Pancreas (tissue), 10 donors: ENCODE measurements around the gene ADRA1B. TPM values are rescaled to one million over a fixed set of nuclear protein-coding genes. Genes with fewer than 3 reads are reported as not detected.

Source experiments
- ATAC-seq, 4 donors: fragments of 200-7000 bp; cut with Tn5 transposase; one replicate each; pipeline versions ENCODE4 v1.8.0 to v1.9.1; 2020; ENCODE audit warnings: mild to moderate bottlenecking in 4 of 4, moderate library complexity in 4 of 4
- DNase-seq, 6 donors: peaks; one replicate each; pipeline ENCODE4 v3.0.0-alpha.2; 2020
- FAIRE-seq: peaks from 2 replicates; lab custom pipeline; 2012; peaks lifted over from hg19 to GRCh38; lab: Jason Lieb, UNC
- H3K27ac ChIP-seq, 4 donors: fragments of 200-600 bp; sonication (generic); 1 replicate in 3 of 4; 2 replicates in 1 of 4; pipeline versions ENCODE4 v1.5.0 to v1.8.0; 2020
- H3K27me3 ChIP-seq, 4 donors: fragments of 200-600 bp; one replicate each; pipeline ENCODE4 v1.8.0; 2021
- H3K36me3 ChIP-seq, 3 donors: fragments of 200-600 bp; sonication (generic) in 1 of 3; one replicate each; pipeline versions ENCODE4 v1.5.0 to v1.8.0; 2020 to 2021
- H3K4me1 ChIP-seq, 3 donors: fragments of 200-600 bp; one replicate each; pipeline ENCODE4 v1.8.0; 2021
- H3K4me3 ChIP-seq, 4 donors: fragments of 200-600 bp; sonication (generic) in 2 of 4; one replicate each; pipeline versions ENCODE4 v1.5.0 to v1.8.0; 2020 to 2021
- H3K9me3 ChIP-seq, 4 donors: fragments of 200-600 bp; one replicate each; pipeline ENCODE4 v1.8.0; 2021
- CTCF ChIP-seq, 4 donors: fragments of 200-600 bp; sonication (generic) in 3 of 4; IDR thresholded peaks; one replicate each; pipeline versions ENCODE4 v1.5.0 to v1.8.0; 2021; ENCODE audit warnings: antibody characterized with exemption in 4 of 4
- WGBS, 2 donors: extraction: QIAGEN DNeasy Blood & Tissue Kit; methylation state at CpG; one replicate each; pipeline ENCODE4 v1.1.7; 2013; 5-methylcytosine and 5-hydroxymethylcytosine counted together
- intact Hi-C, 3 donors: fragments of 100-400 bp; cut with DNase I; formaldehyde crosslinking; loops; one replicate each; pipeline versions ENCODE4 v1.11.1 to v1.14.2; 2022
- polyA plus RNA-seq, 2 donors: library from polyadenylated mRNA; stranded (reverse); fragments of 200-250 nt; gene quantifications; one replicate each; pipeline ENCODE4 v1.2.3, GENCODE V29; 2013
- total RNA-seq, 6 donors: library from RNA; stranded (reverse); fragmentation: NEBNext Ultra II Directional in 4 of 6; extraction: Animal tissue kit (Norgen Biotek cat#: 25700) in 4 of 6; gene quantifications; one replicate each; pipeline versions ENCODE4 v1.2.1 to v1.2.4, GENCODE V29; 2021 to 2023
- donor health status: healthy with polysubstance abuse.
- donor health status: DM: no; HTN: no; CAD: no; lungs with moderate emphysema.
- donor health status: DM: no; HTN: no; CAD: no.
- donor health status: control.
- donor health status: control.
- donor health status: Bipolar disorder and iron deficiency.
- donor health status: DM: yes; HTN: yes; CAD: no.
- donor health status: DM: no; HTN: no; CAD: no.
- donor health status: DM: no; HTN: no; CAD: no.
- donor health status: DM: yes; HTN: yes; CAD: no.

The ADRA1B gene
- total and polyA plus RNA-seq, 8 donors: 0.11 to 0.49 (median 0.17) TPM

- no peak for TF ChIP-seq CTCF (IDR thresholded peaks at IDR 0.05)
- no peaks in the 10 kb centered on the region for H3K4me1 ChIP-seq
- FAIRE-seq: no peak
- peaks cover 0 to 7% (median 0%) of the 10 kb centered on the region in 4 donors for H3K27me3 ChIP-seq
- H3K27ac ChIP-seq: no peak overlapping the region
- H3K4me3 ChIP-seq: no peak overlapping the region
- no peaks in the 10 kb centered on the region for H3K36me3 ChIP-seq
- 29 to 37% methylated on average over 9 of the region's 9 CpGs for WGBS, 2 donors
- DNase-seq: no peak
- ATAC-seq: no peak
- H3K9me3 ChIP-seq: no peaks in the 10 kb centered on the region
- intact Hi-C loops: no loop called here
Measured at GRCh38 chr5:159947708-159948358, 31.6 kb downstream of the ADRA1B start.

GRCh38 chr5:159951387-159951786, 35.1 kb downstream of the ADRA1B start:
- Histone ChIP-seq H3K27ac (no peak overlapping the region), H3K36me3 (no peaks in the 10 kb centered on the region), H3K9me3 (no peaks in the 10 kb centered on the region), H3K27me3 (peaks cover 0 to 7% (median 0%) of the 10 kb centered on the region in 4 donors), H3K4me3 (no peak overlapping the region), H3K4me1 (no peaks in the 10 kb centered on the region)
- FAIRE-seq (no peak), DNase-seq (no peak), ATAC-seq (no peak)
- no peak for TF ChIP-seq CTCF (IDR thresholded peaks at IDR 0.05)
- 18 to 22% methylated on average over 10 of the region's 10 CpGs for WGBS, 2 donors
- intact Hi-C loops: no loop called here

- intact Hi-C loops: no loop called here
- DNase-seq (no peak), ATAC-seq (no peak), FAIRE-seq (no peak)
- H3K27ac ChIP-seq: no peak overlapping the region
- H3K4me3 ChIP-seq: no peak overlapping the region
- H3K36me3 ChIP-seq: no peaks in the 10 kb centered on the region
- TF ChIP-seq CTCF (IDR thresholded peaks at IDR 0.05): no peak
- no peaks in the 10 kb centered on the region for H3K4me1 ChIP-seq
- WGBS, 2 donors: 62 to 64% methylated on average over 3 of the region's 3 CpGs
- H3K27me3 ChIP-seq: peaks cover 0 to 7% (median 0%) of the 10 kb centered on the region in 4 donors
- H3K9me3 ChIP-seq: no peaks in the 10 kb centered on the region
Measured at GRCh38 chr5:159951834-159952233, 35.6 kb downstream of the ADRA1B start.

GRCh38 chr5:159953609-159954008, 37.3 kb downstream of the ADRA1B start:
- no peaks in the 10 kb centered on the region for H3K36me3 ChIP-seq
- no peak for FAIRE-seq
- H3K27me3 ChIP-seq: peaks cover 0 to 7% (median 0%) of the 10 kb centered on the region in 4 donors
- no peak overlapping the region for H3K27ac ChIP-seq
- H3K4me1 ChIP-seq: no peaks in the 10 kb centered on the region
- no peak overlapping the region for H3K4me3 ChIP-seq
- ATAC-seq: no peak
- no peak for DNase-seq
- intact Hi-C loops: no loop called here
- WGBS, 2 donors: 63 to 83% methylated on average over 3 of the region's 3 CpGs
- no peaks in the 10 kb centered on the region for H3K9me3 ChIP-seq
- TF ChIP-seq CTCF (IDR thresholded peaks at IDR 0.05): no peak

- Histone ChIP-seq H3K4me3 (no peak overlapping the region), H3K36me3 (no peaks in the 10 kb centered on the region), H3K4me1 (no peaks in the 10 kb centered on the region), H3K27ac (no peak overlapping the region), H3K27me3 (peaks cover 0 to 5% (median 0%) of the 10 kb centered on the region in 4 donors), H3K9me3 (no peaks in the 10 kb centered on the region)
- whole genome bisulfite sequencing, 2 donors: 71 to 85% methylated on average over 6 of the region's 6 CpGs
- ATAC-seq (no peak), FAIRE-seq (no peak), DNase-seq (no peak)
- no peak for TF ChIP-seq CTCF (IDR thresholded peaks at IDR 0.05)
- intact Hi-C loops: no loop called here
Measured at GRCh38 chr5:159955056-159955624, 38.9 kb downstream of the ADRA1B start.
